Activated CD8-positive, alpha-beta T cell treated with anti-CD3 and anti-CD28 coated beads for 36 hours (primary cell): ENCODE measurements around the gene FXYD3. TPM values are rescaled to one million over a fixed set of nuclear protein-coding genes. Genes with fewer than 3 reads are reported as not detected.

Experiments
- ATAC-seq: fragments of 200-7000 bp; cut with Tn5 transposase; one replicate; pipeline ENCODE4 v1.10.0; 2021; ENCODE audit warnings: mild to moderate bottlenecking, moderate library complexity
- CTCF ChIA-PET: fragments of 350-600 bp; sonication (Branson Sonifier 250); formaldehyde crosslinking; loops from one replicate; lab custom pipeline; 2021; ENCODE audit warnings: antibody characterized with exemption; lab: Charles Lee
- POLR2A ChIA-PET: fragments of 350-600 bp; sonication (Branson Sonifier 250); formaldehyde crosslinking; loops from one replicate; lab custom pipeline; 2021; ENCODE audit warnings: antibody characterized with exemption; lab: Charles Lee
- DNase-seq: peaks from one replicate; pipeline ENCODE4 v3.0.0-alpha.2; 2020
- H3K27ac Mint-ChIP-seq: one replicate; pipeline ENCODE4 v1.8.0; 2021; ENCODE audit warnings: mild to moderate bottlenecking, mixed read lengths
- H3K27me3 Mint-ChIP-seq: one replicate; pipeline ENCODE4 v1.8.0; 2021; ENCODE audit warnings: mixed read lengths
- H3K36me3 Mint-ChIP-seq: one replicate; pipeline ENCODE4 v1.8.0; 2021; ENCODE audit warnings: low read depth, mixed read lengths
- H3K4me1 Mint-ChIP-seq: one replicate; pipeline ENCODE4 v1.8.0; 2021; ENCODE audit warnings: low read depth, mixed read lengths
- H3K4me3 Mint-ChIP-seq: one replicate; pipeline ENCODE4 v1.8.0; 2021; ENCODE audit warnings: mild to moderate bottlenecking, moderate library complexity, mixed read lengths
- H3K9me3 Mint-ChIP-seq: one replicate; pipeline ENCODE4 v1.8.0; 2021; ENCODE audit warnings: mixed read lengths
- CTCF ChIP-seq: fragments of 200-600 bp; IDR thresholded peaks from one replicate; pipeline ENCODE4 v1.8.0; 2022; ENCODE audit warnings: antibody characterized with exemption, mild to moderate bottlenecking
- intact Hi-C: fragments of 100-400 bp; cut with micrococcal nuclease; formaldehyde crosslinking; loops from one replicate; pipeline ENCODE4 v1.10.0; 2022
- total RNA-seq, 2 experiments: library from RNA; stranded (reverse); gene quantifications; one replicate each; pipeline ENCODE4 v1.2.3, GENCODE V29; 2021

The FXYD3 gene
- total RNA-seq, 2 experiments from 2014 or later = not detected

GRCh38 chr19:35095667-35096368, 19.8 kb upstream of the FXYD3 start:
- Mint-ChIP-seq H3K4me1 (no peaks in the 10 kb centered on the region), H3K27me3 (no peaks in the 10 kb centered on the region), H3K27ac (no peak overlapping the region), H3K9me3 (no peaks in the 10 kb centered on the region), H3K36me3 (no peaks in the 10 kb centered on the region), H3K4me3 (no peak overlapping the region)
- no peak for TF ChIP-seq CTCF
- POLR2A ChIA-PET = no interaction called here
- ATAC-seq (no peak), DNase-seq (no peak)
- intact Hi-C loops = no loop called here
- CTCF ChIA-PET = interaction anchor here (1.3 to 1.5 kb wide), 2 partner anchors 19 to 51 kb away, joined by 3 to 4 read pairs; no protein-coding TSS in a partner anchor

GRCh38 chr19:35098413-35099049, 17.1 kb upstream of the FXYD3 start:
- ATAC-seq (no peak), DNase-seq (no peak)
- intact Hi-C loops = no loop called here
- ChIA-PET POLR2A (no interaction called here), CTCF (interaction anchor here (0.9 kb wide), 1 partner anchor 52 kb away, joined by 3 read pairs; no protein-coding TSS in a partner anchor)
- no peak for TF ChIP-seq CTCF
- no peaks in the 10 kb centered on the region for H3K36me3 Mint-ChIP-seq
- no peaks in the 10 kb centered on the region for H3K4me1 Mint-ChIP-seq
- H3K4me3 Mint-ChIP-seq = no peak overlapping the region
- no peaks in the 10 kb centered on the region for H3K27me3 Mint-ChIP-seq
- H3K27ac Mint-ChIP-seq = no peak overlapping the region
- H3K9me3 Mint-ChIP-seq = no peaks in the 10 kb centered on the region

- Mint-ChIP-seq H3K27me3 (no peaks in the 10 kb centered on the region), H3K4me3 (no peak overlapping the region), H3K27ac (no peak overlapping the region), H3K36me3 (no peaks in the 10 kb centered on the region), H3K4me1 (no peaks in the 10 kb centered on the region), H3K9me3 (no peaks in the 10 kb centered on the region)
- POLR2A ChIA-PET = no interaction called here
- intact Hi-C loops = no loop called here
- no peak for TF ChIP-seq CTCF
- CTCF ChIA-PET = interaction anchor here (1.1 to 1.7 kb wide), 3 partner anchors 11 to 33 kb away, joined by 3 to 7 read pairs (median 5); no protein-coding TSS in a partner anchor
- no peak for ATAC-seq
- no peak for DNase-seq
Measured at GRCh38 chr19:35099155-35099896, 16.3 kb upstream of the FXYD3 start.

GRCh38 chr19:35099897-35100275, 15.7 kb upstream of the FXYD3 start:
- no peaks in the 10 kb centered on the region for H3K4me1 Mint-ChIP-seq
- DNase-seq (no peak), ATAC-seq (no peak)
- intact Hi-C loops = no loop called here
- CTCF ChIA-PET = interaction anchor here (0.9 to 1.7 kb wide), 5 partner anchors 8 to 56 kb away, joined by 3 to 7 read pairs (median 5); no protein-coding TSS in a partner anchor
- H3K27ac Mint-ChIP-seq = no peak overlapping the region
- no peak for TF ChIP-seq CTCF
- H3K4me3 Mint-ChIP-seq = no peak overlapping the region
- POLR2A ChIA-PET = no interaction called here
- H3K36me3 Mint-ChIP-seq = no peaks in the 10 kb centered on the region
- H3K27me3 Mint-ChIP-seq = no peaks in the 10 kb centered on the region
- H3K9me3 Mint-ChIP-seq = no peaks in the 10 kb centered on the region
